K562 (cell line): ENCODE measurements around the gene GGA2. TPM values are rescaled to one million over a fixed set of nuclear protein-coding genes. Genes with fewer than 3 reads are reported as not detected.

ENCODE experiments used
- KAT8 ChIP-seq: fragments of 450-650 bp; IDR thresholded peaks from 2 replicates; pipeline ENCODE4 v1.6.1; 2016; ENCODE audit warnings: low read depth, mild to moderate bottlenecking
- MEF2A ChIP-seq: IDR thresholded peaks from 2 replicates; pipeline ENCODE4 v1.6.1; 2011; ENCODE audit warnings: low read depth, mild to moderate bottlenecking, low read length, moderate library complexity; ENCODE audit not compliant: control insufficient read depth
- MIER1 ChIP-seq: fragments of 450-650 bp; IDR thresholded peaks from 2 replicates; pipeline ENCODE4 v1.6.1; 2016; ENCODE audit warnings: antibody characterized with exemption, mild to moderate bottlenecking, low read depth
- NFRKB ChIP-seq: fragments of 450-650 bp; IDR thresholded peaks from 2 replicates; pipeline ENCODE4 v1.6.1; 2016; ENCODE audit warnings: low read depth
- NR2C2 ChIP-seq, 2 experiments: fragments of 200-800 bp in 1 of 2; sonication (Bioruptor generic) in 1 of 2; sonication (generic) in 1 of 2; formaldehyde crosslinking in 1 of 2; IDR thresholded peaks; 2 replicates each; pipeline versions ENCODE4 v1.6.1 to v1.8.0; 2016 to 2022; ENCODE audit warnings: mild to moderate bottlenecking in 1 of 2, missing compliant biosample characterization in 1 of 2, missing genetic modification characterization in 1 of 2, missing genetic modification reagents in 1 of 2
- POLR2AphosphoS2 ChIP-seq: IDR thresholded peaks from 2 replicates; pipeline ENCODE4 v1.6.1; 2012; ENCODE audit warnings: low read length, improper control_type of control experiment
- TCFL5 ChIP-seq: fragments of 250-450 bp; sonication (Bioruptor Pico); conservative IDR thresholded peaks from 2 replicates; pipeline ENCODE4 v1.6.1; 2021; ENCODE audit warnings: mild to moderate bottlenecking, moderate library complexity, matching md5 sums
- TOE1 ChIP-seq, 2 experiments: fragments of 450-650 bp in 1 of 2; sonication (generic) in 1 of 2; formaldehyde crosslinking in 1 of 2; IDR thresholded peaks; 2 replicates each; pipeline versions ENCODE4 v1.7.1 to v1.8.0; 2016 to 2022; ENCODE audit warnings: borderline replicate concordance in 2 of 2, mild to moderate bottlenecking in 2 of 2, antibody characterized with exemption in 1 of 2, inconsistent platforms in 1 of 2, low read depth in 1 of 2, missing genetic modification reagents in 1 of 2, moderate library complexity in 1 of 2
- ZBTB8A ChIP-seq: fragments of 450-650 bp; IDR thresholded peaks from 2 replicates; pipeline ENCODE4 v1.6.1; 2018; ENCODE audit warnings: mild to moderate bottlenecking, moderate library complexity; ENCODE audit not compliant: partially characterized antibody
- polyA plus RNA-seq, 8 experiments: library from polyadenylated mRNA; depleted of rRNA in 4 of 8; stranded (reverse) in 5 of 8; unstranded in 3 of 8; fragments of >200 nt; fragmentation: Nextera tagmentation in 2 of 8; fragmentation: Illumina TruSeq in 1 of 8; extraction: Ambion mirVana in 2 of 8; extraction: Trizol in 1 of 8; gene quantifications; 2 replicates each; pipeline versions ENCODE4 v1.2.1 to v1.2.3, GENCODE V29; 2011 to 2014; ENCODE audit warnings: inconsistent platforms in 1 of 8, missing spikeins in 1 of 8
- total RNA-seq, 7 experiments: library from RNA; depleted of rRNA in 6 of 7; stranded (reverse); fragments of >200 nt in 6 of 7; fragmentation: Illumina TruSeq in 2 of 7; extraction: Trizol in 2 of 7; gene quantifications; 2 replicates each; pipeline versions ENCODE4 v1.2.1 to v1.2.3, GENCODE V29; 2011 to 2021; ENCODE audit warnings: low replicate concordance in 1 of 7
- TF ChIP-seq, protein P1 (sequence below): fragments of 150-350 bp; conservative IDR thresholded peaks from 2 replicates; pipeline ENCODE4 v1.6.1; 2014; ENCODE audit warnings: low read length
- TF ChIP-seq, protein P2 (sequence below): fragments of 450-650 bp; IDR thresholded peaks from 2 replicates; pipeline ENCODE4 v1.6.1; 2014; ENCODE audit warnings: low read depth, mild to moderate bottlenecking, moderate library complexity, borderline replicate concordance
- TF ChIP-seq, protein P3 (sequence below): fragments of 250-450 bp; sonication (Bioruptor Pico); IDR thresholded peaks from 2 replicates; pipeline ENCODE4 v1.9.0; 2021; ENCODE audit warnings: mild to moderate bottlenecking

The GGA2 gene
- total and polyA plus RNA-seq, 9 of the 15 experiments (the other 6 are each of a cell fraction or from before 2014, with no cell fraction given): 11.9 to 133 (median 66.3) TPM

DNA sequence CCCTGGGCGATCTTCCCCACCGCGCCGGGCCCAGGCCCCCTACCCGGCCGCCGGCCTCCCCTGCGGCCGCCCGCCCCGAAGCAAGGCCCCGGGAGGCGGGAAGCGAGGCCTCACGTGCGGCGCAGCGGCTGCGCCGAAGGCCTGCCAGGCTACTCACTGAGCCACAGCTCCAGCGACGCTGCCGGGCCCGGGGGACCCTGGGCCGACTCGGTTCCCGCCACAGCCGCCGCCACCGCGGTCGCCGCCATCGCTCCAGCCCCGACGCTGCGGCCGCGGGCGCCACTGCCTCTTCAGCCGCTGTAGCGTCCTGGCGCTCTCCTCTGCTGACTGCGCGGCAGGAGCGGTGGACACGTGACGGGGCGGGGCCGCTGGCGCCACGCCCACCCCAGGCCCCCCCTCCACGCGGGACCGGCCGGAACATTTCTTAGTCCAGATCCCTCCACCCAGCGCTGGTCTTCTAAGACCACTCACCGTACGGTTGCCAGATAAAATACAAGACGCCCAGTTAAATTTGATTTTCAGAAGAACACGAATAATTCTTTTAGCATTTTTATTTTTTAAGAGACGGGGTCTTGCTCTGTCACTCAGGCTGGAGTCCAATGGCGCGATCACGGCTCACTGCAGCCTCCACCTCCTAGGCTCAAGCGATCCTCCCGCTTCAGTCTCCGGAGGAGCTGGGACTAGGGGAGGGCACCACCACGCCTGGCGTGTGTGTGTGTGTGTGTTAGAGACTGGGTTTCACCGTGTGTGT lies at the start of gene GGA2 (continued):
- TF ChIP-seq TCFL5 (no peak), NFRKB (no peak), KAT8 (no peak), TOE1 (IDR thresholded peaks at IDR 0.05; ENCODE audit: borderline replicate concordance) (peak; percentile 18; the same call in 1 of the 2 replicates), TOE1 (CRISPR knock-in tag; IDR thresholded peaks at IDR 0.05; ENCODE audit: borderline replicate concordance, low read depth) (no peak), POLR2AphosphoS2 (no peak), ZBTB8A (no peak), MEF2A (no peak), MIER1 (no peak), NR2C2 (CRISPR knock-in tag; IDR thresholded peaks at IDR 0.05) (no peak), NR2C2 (tag; IDR thresholded peaks at IDR 0.05) (no peak)
- TF ChIP-seq, protein P1, sequence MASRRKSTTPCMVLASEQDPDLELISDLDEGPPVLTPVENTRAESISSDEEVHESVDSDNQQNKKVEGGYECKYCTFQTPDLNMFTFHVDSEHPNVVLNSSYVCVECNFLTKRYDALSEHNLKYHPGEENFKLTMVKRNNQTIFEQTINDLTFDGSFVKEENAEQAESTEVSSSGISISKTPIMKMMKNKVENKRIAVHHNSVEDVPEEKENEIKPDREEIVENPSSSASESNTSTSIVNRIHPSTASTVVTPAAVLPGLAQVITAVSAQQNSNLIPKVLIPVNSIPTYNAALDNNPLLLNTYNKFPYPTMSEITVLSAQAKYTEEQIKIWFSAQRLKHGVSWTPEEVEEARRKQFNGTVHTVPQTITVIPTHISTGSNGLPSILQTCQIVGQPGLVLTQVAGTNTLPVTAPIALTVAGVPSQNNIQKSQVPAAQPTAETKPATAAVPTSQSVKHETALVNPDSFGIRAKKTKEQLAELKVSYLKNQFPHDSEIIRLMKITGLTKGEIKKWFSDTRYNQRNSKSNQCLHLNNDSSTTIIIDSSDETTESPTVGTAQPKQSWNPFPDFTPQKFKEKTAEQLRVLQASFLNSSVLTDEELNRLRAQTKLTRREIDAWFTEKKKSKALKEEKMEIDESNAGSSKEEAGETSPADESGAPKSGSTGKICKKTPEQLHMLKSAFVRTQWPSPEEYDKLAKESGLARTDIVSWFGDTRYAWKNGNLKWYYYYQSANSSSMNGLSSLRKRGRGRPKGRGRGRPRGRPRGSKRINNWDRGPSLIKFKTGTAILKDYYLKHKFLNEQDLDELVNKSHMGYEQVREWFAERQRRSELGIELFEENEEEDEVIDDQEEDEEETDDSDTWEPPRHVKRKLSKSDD: no peak
- TF ChIP-seq, protein P2, sequence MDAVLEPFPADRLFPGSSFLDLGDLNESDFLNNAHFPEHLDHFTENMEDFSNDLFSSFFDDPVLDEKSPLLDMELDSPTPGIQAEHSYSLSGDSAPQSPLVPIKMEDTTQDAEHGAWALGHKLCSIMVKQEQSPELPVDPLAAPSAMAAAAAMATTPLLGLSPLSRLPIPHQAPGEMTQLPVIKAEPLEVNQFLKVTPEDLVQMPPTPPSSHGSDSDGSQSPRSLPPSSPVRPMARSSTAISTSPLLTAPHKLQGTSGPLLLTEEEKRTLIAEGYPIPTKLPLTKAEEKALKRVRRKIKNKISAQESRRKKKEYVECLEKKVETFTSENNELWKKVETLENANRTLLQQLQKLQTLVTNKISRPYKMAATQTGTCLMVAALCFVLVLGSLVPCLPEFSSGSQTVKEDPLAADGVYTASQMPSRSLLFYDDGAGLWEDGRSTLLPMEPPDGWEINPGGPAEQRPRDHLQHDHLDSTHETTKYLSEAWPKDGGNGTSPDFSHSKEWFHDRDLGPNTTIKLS: peak; percentile 83; the same call in 1 of the 2 replicates
- TF ChIP-seq, protein P3, sequence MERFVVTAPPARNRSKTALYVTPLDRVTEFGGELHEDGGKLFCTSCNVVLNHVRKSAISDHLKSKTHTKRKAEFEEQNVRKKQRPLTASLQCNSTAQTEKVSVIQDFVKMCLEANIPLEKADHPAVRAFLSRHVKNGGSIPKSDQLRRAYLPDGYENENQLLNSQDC (CRISPR knock-in tag): no peak
